Parathyroid adenoma (tissue), 2 donors: ENCODE data around the gene TBK1.

Experiments
- H2AFZ ChIP-seq: fragments of 300-600 bp; sonication (generic); one replicate; pipeline ENCODE4 v1.7.0; 2017; ENCODE audit warnings: antibody characterized with exemption, mild to moderate bottlenecking
- H3K27ac ChIP-seq: fragments of 300-600 bp; sonication (generic); one replicate; pipeline ENCODE4 v1.7.0; 2017
- H3K27me3 ChIP-seq: fragments of 300-600 bp; sonication (generic); one replicate; pipeline ENCODE4 v1.7.0; 2017; ENCODE audit warnings: low read length; ENCODE audit not compliant: control insufficient read depth, insufficient read depth
- H3K36me3 ChIP-seq: fragments of 300-600 bp; sonication (generic); one replicate; pipeline ENCODE4 v1.7.0; 2017; ENCODE audit warnings: low read length; ENCODE audit not compliant: control insufficient read depth, insufficient read depth
- H3K4me1 ChIP-seq: fragments of 300-600 bp; sonication (generic); one replicate; pipeline ENCODE4 v1.7.0; 2017; ENCODE audit warnings: control low read depth
- H3K4me2 ChIP-seq: fragments of 300-600 bp; sonication (generic); one replicate; pipeline ENCODE4 v1.7.0; 2017; ENCODE audit warnings: low read length
- H3K4me3 ChIP-seq: fragments of 300-600 bp; sonication (generic); one replicate; pipeline ENCODE4 v1.7.0; 2017; ENCODE audit warnings: low read depth, low read length
- H3K79me2 ChIP-seq: fragments of 300-600 bp; sonication (generic); one replicate; pipeline ENCODE4 v1.7.0; 2017; ENCODE audit warnings: control low read depth
- H3K9ac ChIP-seq: fragments of 300-600 bp; sonication (generic); one replicate; pipeline ENCODE4 v1.7.0; 2017; ENCODE audit warnings: mild to moderate bottlenecking
- H3K9me3 ChIP-seq: fragments of 300-600 bp; sonication (generic); one replicate; pipeline ENCODE4 v1.7.0; 2017; ENCODE audit warnings: low read length; ENCODE audit not compliant: control insufficient read depth
- CTCF ChIP-seq: fragments of 300-600 bp; sonication (generic); IDR thresholded peaks from one replicate; pipeline ENCODE4 v1.7.0; 2017; ENCODE audit warnings: antibody characterized with exemption, mild to moderate bottlenecking
- donor health status: primary hyperparathyroidism.

TBK1 gene

GRCh38 chr12:64525461-64526160 lies 73.7 kb downstream of the TBK1 start:
- H3K27me3 ChIP-seq, result no peaks in the 10 kb centered on the region
- H3K9ac ChIP-seq, result no peak overlapping the region
- no peak for TF ChIP-seq CTCF
- no peaks in the 10 kb centered on the region for H3K36me3 ChIP-seq
- no peak overlapping the region for H2AFZ ChIP-seq
- H3K9me3 ChIP-seq, result no peaks in the 10 kb centered on the region
- H3K4me1 ChIP-seq, result no peaks in the 10 kb centered on the region
- no peak overlapping the region for H3K4me2 ChIP-seq
- no peak overlapping the region for H3K27ac ChIP-seq
- no peaks in the 10 kb centered on the region for H3K79me2 ChIP-seq
- H3K4me3 ChIP-seq, result no peak overlapping the region

- Histone ChIP-seq H2AFZ (no peak overlapping the region), H3K36me3 (no peaks in the 10 kb centered on the region), H3K79me2 (no peaks in the 10 kb centered on the region), H3K4me1 (no peaks in the 10 kb centered on the region), H3K9me3 (no peaks in the 10 kb centered on the region), H3K4me3 (no peak overlapping the region), H3K4me2 (no peak overlapping the region), H3K27ac (no peak overlapping the region), H3K27me3 (no peaks in the 10 kb centered on the region), H3K9ac (no peak overlapping the region)
- no peak for TF ChIP-seq CTCF
These were observed 74.9 kb downstream of the TBK1 start for GRCh38 chr12:64526859-64527258.

- TF ChIP-seq CTCF, result no peak
- H3K4me1 ChIP-seq, result no peaks in the 10 kb centered on the region
- H3K27ac ChIP-seq, result no peak overlapping the region
These were observed 76.7 kb downstream of the TBK1 start for GRCh38 chr12:64528616-64529015.

GRCh38 chr12:64530566-64530965 lies 78.6 kb downstream of the TBK1 start:
- Histone ChIP-seq H3K79me2 (no peaks in the 10 kb centered on the region), H3K4me1 (no peaks in the 10 kb centered on the region), H2AFZ (no peak overlapping the region), H3K27ac (no peak overlapping the region), H3K36me3 (no peaks in the 10 kb centered on the region), H3K4me2 (no peak overlapping the region), H3K27me3 (no peaks in the 10 kb centered on the region), H3K9me3 (no peaks in the 10 kb centered on the region), H3K4me3 (no peak overlapping the region), H3K9ac (no peak overlapping the region)
- TF ChIP-seq CTCF, result no peak

More at GRCh38 chr12:64528616-64529015, 76.7 kb downstream of the TBK1 start:
- H3K9me3 ChIP-seq, result no peaks in the 10 kb centered on the region
- no peak overlapping the region for H2AFZ ChIP-seq
- H3K27me3 ChIP-seq, result no peaks in the 10 kb centered on the region
- no peak overlapping the region for H3K4me2 ChIP-seq
- H3K9ac ChIP-seq, result no peak overlapping the region
- H3K4me3 ChIP-seq, result no peak overlapping the region
- H3K36me3 ChIP-seq, result no peaks in the 10 kb centered on the region
- no peaks in the 10 kb centered on the region for H3K79me2 ChIP-seq

- no peak overlapping the region for H3K27ac ChIP-seq
- no peaks in the 10 kb centered on the region for H3K9me3 ChIP-seq
- H3K79me2 ChIP-seq, result no peaks in the 10 kb centered on the region
- no peak overlapping the region for H3K9ac ChIP-seq
- H2AFZ ChIP-seq, result no peak overlapping the region
- no peaks in the 10 kb centered on the region for H3K4me1 ChIP-seq
- H3K4me2 ChIP-seq, result no peak overlapping the region
- TF ChIP-seq CTCF, result no peak
- H3K4me3 ChIP-seq, result no peak overlapping the region
- H3K36me3 ChIP-seq, result no peaks in the 10 kb centered on the region
- H3K27me3 ChIP-seq, result no peaks in the 10 kb centered on the region
These were observed 79.9 kb downstream of the TBK1 start for GRCh38 chr12:64531665-64532334.
